Kidney (tissue), 14 donors: ENCODE data around the gene FAF2. TPM values are rescaled to one million over a fixed set of nuclear protein-coding genes. Genes with fewer than 3 reads are reported as not detected.

Experiments used
- DNase-seq, 5 donors: peaks; one replicate each; pipeline ENCODE4 v3.0.0-alpha.2; 2013 to 2020
- FAIRE-seq: peaks from 2 replicates; lab custom pipeline; 2012; peaks lifted over from hg19 to GRCh38; lab: Jason Lieb, UNC
- H3K27ac ChIP-seq, 2 donors: one replicate each; pipeline ENCODE4 v1.7.0; 2013; ENCODE audit warnings: low read depth in 2 of 2, low read length in 2 of 2, inconsistent platforms in 1 of 2
- H3K27me3 ChIP-seq: one replicate; pipeline ENCODE4 v1.7.1; 2013; ENCODE audit warnings: low read length, inconsistent platforms; ENCODE audit not compliant: control insufficient read depth, insufficient read depth
- H3K36me3 ChIP-seq, 3 donors: one replicate each; pipeline versions ENCODE4 v1.7.0 to v1.7.1; 2013; ENCODE audit warnings: low read length in 3 of 3, control low read depth in 1 of 3, inconsistent platforms in 1 of 3; ENCODE audit not compliant: insufficient read depth in 3 of 3, control insufficient read depth in 2 of 3
- H3K4me1 ChIP-seq, 3 donors: one replicate each; pipeline versions ENCODE4 v1.7.0 to v1.7.1; 2013; ENCODE audit warnings: low read length in 3 of 3, inconsistent platforms in 1 of 3, low read depth in 1 of 3; ENCODE audit not compliant: control insufficient read depth in 2 of 3, insufficient read depth in 2 of 3
- H3K4me3 ChIP-seq, 3 donors: one replicate each; pipeline versions ENCODE4 v1.7.0 to v1.8.1; 2013; ENCODE audit warnings: low read length in 3 of 3, control low read depth in 1 of 3, inconsistent platforms in 1 of 3
- H3K9ac ChIP-seq, 3 donors: one replicate each; pipeline versions ENCODE4 v1.7.0 to v1.7.1; 2013; ENCODE audit warnings: low read length in 3 of 3, control low read depth in 1 of 3, inconsistent platforms in 1 of 3
- H3K9me3 ChIP-seq, 3 donors: one replicate each; pipeline versions ENCODE4 v1.7.0 to v1.7.1; 2013; ENCODE audit warnings: low read length in 3 of 3, control low read depth in 1 of 3, inconsistent platforms in 1 of 3; ENCODE audit not compliant: control insufficient read depth in 2 of 3, insufficient read depth in 1 of 3
- intact Hi-C: fragments of 100-400 bp; cut with DNase I; formaldehyde crosslinking; loops from one replicate; pipeline ENCODE4 v1.11.1; 2022
- polyA plus RNA-seq: library from polyadenylated mRNA; stranded (reverse); fragments of 350-450 nt; fragmentation: Illumina TruSeq; extraction: RNeasy Lipid Tissue Mini Kit (QIAGEN cat#74804); gene quantifications from one replicate; pipeline ENCODE4 v1.2.3, GENCODE V29; 2014; ENCODE audit warnings: low read depth, low replicate concordance; ENCODE audit not compliant: insufficient read depth
- total RNA-seq: library from RNA; stranded (reverse); fragmentation: NEBNext Ultra II Directional; extraction: Animal tissue kit (Norgen Biotek cat#: 25700); gene quantifications from one replicate; pipeline ENCODE4 v1.2.1, GENCODE V29; 2021
- TF ChIP-seq, protein P1 (sequence below): IDR thresholded peaks from 3 replicates; pipeline ENCODE4 v1.5.1; 2012; ENCODE audit warnings: mild to moderate bottlenecking, moderate library complexity, borderline replicate concordance; ENCODE audit not compliant: insufficient read depth; ENCODE audit errors: extremely low read depth
- donor health status: control.
- donor health status: control.
- donor health status: control.
- donor health status: control.
- donor health status: control.
- donor health status: DM: yes; HTN: yes; CAD: no.
- donor health status: Normal renal cell carcinoma (clear cell type).

Gene FAF2
- total and polyA plus RNA-seq, 2 donors from 2014 or later, result 11.1 to 31.7 TPM

DNA sequence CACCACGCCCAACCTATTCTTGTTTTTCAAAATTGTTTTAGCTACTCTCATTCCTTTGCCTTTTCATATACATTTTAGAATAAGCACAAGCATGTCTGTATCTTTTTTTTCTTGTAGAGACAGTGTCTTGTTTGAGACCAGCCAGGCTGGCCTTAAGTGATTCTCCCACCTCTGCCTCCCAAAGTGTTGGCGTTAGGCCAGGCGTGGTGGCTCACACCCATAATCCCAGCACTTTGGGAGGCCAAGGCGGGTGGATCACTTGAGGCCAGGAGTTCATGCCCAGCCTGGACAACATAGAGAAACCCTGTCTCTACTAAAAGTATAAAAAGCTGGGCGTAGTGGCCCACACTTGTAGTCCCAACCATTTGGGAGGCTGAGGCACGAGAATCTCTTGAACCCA lies 76.0 kb downstream of the FAF2 start:
- intact Hi-C loops, result no loop called here
- Histone ChIP-seq H3K36me3 (peaks cover 0 to 11% (median 9%) of the 10 kb centered on the region in 3 donors), H3K27me3 (no peaks in the 10 kb centered on the region), H3K4me1 (no peaks in the 10 kb centered on the region), H3K4me3 (no peak overlapping the region), H3K27ac (no peak overlapping the region), H3K9me3 (no peaks in the 10 kb centered on the region), H3K9ac (no peak overlapping the region)
- FAIRE-seq (no peak), DNase-seq (peak in 1 of 5 donors; percentile 37)
- TF ChIP-seq, protein P1, sequence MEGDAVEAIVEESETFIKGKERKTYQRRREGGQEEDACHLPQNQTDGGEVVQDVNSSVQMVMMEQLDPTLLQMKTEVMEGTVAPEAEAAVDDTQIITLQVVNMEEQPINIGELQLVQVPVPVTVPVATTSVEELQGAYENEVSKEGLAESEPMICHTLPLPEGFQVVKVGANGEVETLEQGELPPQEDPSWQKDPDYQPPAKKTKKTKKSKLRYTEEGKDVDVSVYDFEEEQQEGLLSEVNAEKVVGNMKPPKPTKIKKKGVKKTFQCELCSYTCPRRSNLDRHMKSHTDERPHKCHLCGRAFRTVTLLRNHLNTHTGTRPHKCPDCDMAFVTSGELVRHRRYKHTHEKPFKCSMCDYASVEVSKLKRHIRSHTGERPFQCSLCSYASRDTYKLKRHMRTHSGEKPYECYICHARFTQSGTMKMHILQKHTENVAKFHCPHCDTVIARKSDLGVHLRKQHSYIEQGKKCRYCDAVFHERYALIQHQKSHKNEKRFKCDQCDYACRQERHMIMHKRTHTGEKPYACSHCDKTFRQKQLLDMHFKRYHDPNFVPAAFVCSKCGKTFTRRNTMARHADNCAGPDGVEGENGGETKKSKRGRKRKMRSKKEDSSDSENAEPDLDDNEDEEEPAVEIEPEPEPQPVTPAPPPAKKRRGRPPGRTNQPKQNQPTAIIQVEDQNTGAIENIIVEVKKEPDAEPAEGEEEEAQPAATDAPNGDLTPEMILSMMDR, result no peak

DNA sequence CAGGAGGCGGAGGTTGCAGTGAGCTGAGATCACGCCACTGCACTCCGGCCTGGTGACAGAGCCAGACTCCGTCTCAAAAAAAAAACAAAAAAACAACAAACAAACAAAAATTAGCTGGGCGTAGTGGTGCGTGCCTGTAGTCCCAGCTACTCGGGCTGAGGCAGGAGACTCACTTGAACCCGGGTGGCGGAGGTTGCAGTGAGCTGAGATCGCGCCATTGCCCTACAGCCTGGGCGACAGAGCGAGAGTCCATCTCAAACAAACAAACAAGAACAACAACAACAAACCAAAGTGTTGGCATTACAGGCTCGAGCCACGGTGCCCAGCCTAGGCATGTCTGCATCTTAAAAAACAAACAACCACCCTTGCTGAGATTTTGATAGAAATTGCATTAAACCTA lies 76.8 kb downstream of the FAF2 start:
- Histone ChIP-seq H3K4me1 (no peaks in the 10 kb centered on the region), H3K36me3 (peaks cover 0 to 18% (median 10%) of the 10 kb centered on the region in 3 donors), H3K4me3 (no peak overlapping the region), H3K27me3 (no peaks in the 10 kb centered on the region), H3K27ac (no peak overlapping the region), H3K9me3 (no peaks in the 10 kb centered on the region), H3K9ac (no peak overlapping the region)
- TF ChIP-seq, protein P1, result no peak
- FAIRE-seq (no peak), DNase-seq (peak in 1 of 5 donors; percentile 38)
- intact Hi-C loops, result no loop called here

DNA sequence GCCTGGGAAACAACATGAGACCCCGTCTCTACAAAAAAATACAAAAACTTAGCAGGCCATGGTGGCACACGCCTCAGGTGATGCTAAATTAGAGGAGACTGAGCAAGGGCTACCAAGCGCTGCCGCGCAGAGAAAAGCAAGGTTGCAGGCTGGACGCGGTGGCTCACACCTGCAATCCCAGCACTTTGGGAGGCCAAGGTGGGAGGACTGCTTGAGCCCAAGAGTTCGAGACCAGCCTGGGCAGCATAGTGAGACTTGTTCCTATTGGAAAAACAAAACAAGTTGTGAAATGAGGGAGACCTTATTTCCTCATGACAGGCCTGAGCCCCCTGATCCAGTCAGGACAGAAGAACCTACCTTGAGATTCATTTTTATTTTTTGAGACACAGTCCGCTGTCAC lies 77.5 kb downstream of the FAF2 start:
- no peak for DNase-seq
- no peak for FAIRE-seq
- Histone ChIP-seq H3K36me3 (peaks cover 0 to 18% (median 10%) of the 10 kb centered on the region in 3 donors), H3K9ac (no peak overlapping the region), H3K27me3 (no peaks in the 10 kb centered on the region), H3K27ac (no peak overlapping the region), H3K9me3 (no peaks in the 10 kb centered on the region), H3K4me3 (no peak overlapping the region), H3K4me1 (no peaks in the 10 kb centered on the region)
- intact Hi-C loops, result no loop called here
- TF ChIP-seq, protein P1, result no peak

DNA sequence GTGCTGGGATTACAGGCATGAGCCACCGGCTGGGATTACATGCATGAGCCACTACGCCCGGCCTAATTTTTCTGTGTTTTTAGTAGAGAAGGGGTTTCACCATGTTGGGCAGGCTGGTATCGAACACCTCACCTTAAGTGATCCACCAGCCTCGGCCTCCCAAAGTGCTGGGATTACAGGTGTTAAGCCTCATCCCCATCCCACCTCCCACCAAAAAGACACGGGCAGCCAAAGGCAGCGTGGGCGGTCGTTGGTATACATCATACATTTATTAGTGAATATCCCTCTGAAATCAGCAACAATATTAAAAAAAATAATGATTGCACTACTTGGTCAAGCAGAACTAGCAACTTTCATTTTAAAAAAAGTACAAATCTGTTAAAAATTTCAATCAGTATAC lies 78.3 kb downstream of the FAF2 start:
- H3K36me3 ChIP-seq, result peaks cover 0 to 25% (median 15%) of the 10 kb centered on the region in 3 donors
- TF ChIP-seq, protein P1, result no peak
- intact Hi-C loops, result no loop called here
- no peak overlapping the region for H3K4me3 ChIP-seq
- no peaks in the 10 kb centered on the region for H3K9me3 ChIP-seq
- no peak overlapping the region for H3K27ac ChIP-seq
- peak in 1 of 5 donors; percentile 22 for DNase-seq
- no peaks in the 10 kb centered on the region for H3K27me3 ChIP-seq
- FAIRE-seq, result no peak
- no peaks in the 10 kb centered on the region for H3K4me1 ChIP-seq
- H3K9ac ChIP-seq, result no peak overlapping the region
